ENCODE data around the gene KRTAP4-4.

KRTAP4-4 gene

DNA sequence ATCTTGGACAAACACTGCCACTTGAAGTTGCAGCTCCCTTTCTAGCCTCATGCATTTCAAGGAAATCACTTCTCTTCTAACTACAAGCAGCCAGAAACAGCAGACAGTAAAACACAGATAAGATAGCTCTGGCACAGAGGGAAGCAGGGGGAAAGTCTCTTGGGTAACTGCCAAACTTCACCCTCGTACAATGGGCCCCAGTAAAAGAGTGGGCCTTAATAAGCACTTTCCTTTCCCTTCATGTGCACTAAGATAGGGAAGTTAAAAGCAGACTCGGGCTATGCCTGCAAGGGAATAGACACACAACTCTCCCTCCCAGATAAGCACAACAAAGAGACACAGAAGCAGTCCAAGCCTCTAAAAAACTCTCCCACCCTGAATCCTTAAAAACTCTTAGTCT lies 6.7 kb downstream of the KRTAP4-4 start:
- H3K4me1 ChIP-seq (ENCODE audit: control insufficient read depth, insufficient read depth, low read length), result no peaks in the 10 kb centered on the region
- H3K4me3 ChIP-seq (ENCODE audit: low read depth, low read length), result no peak overlapping the region
- no peaks in the 10 kb centered on the region for H3K36me3 ChIP-seq (ENCODE audit: control insufficient read depth in 2 of 2, insufficient read depth in 1 of 2, low read length in 2 of 2)
- no peaks in the 10 kb centered on the region for H3K9me3 ChIP-seq (ENCODE audit: control insufficient read depth, insufficient read depth, low read depth, low read length)
- POLR2A ChIA-PET, result no interaction called here
- no peak overlapping the region for H3K27ac ChIP-seq (ENCODE audit: extremely low read depth, low read depth, low read length)
- CTCF ChIA-PET, result interaction anchor here (1.4 kb wide), 1 partner anchor 495 kb away, joined by 3 read pairs; no protein-coding TSS in a partner anchor
- TF ChIP-seq, protein P1, sequence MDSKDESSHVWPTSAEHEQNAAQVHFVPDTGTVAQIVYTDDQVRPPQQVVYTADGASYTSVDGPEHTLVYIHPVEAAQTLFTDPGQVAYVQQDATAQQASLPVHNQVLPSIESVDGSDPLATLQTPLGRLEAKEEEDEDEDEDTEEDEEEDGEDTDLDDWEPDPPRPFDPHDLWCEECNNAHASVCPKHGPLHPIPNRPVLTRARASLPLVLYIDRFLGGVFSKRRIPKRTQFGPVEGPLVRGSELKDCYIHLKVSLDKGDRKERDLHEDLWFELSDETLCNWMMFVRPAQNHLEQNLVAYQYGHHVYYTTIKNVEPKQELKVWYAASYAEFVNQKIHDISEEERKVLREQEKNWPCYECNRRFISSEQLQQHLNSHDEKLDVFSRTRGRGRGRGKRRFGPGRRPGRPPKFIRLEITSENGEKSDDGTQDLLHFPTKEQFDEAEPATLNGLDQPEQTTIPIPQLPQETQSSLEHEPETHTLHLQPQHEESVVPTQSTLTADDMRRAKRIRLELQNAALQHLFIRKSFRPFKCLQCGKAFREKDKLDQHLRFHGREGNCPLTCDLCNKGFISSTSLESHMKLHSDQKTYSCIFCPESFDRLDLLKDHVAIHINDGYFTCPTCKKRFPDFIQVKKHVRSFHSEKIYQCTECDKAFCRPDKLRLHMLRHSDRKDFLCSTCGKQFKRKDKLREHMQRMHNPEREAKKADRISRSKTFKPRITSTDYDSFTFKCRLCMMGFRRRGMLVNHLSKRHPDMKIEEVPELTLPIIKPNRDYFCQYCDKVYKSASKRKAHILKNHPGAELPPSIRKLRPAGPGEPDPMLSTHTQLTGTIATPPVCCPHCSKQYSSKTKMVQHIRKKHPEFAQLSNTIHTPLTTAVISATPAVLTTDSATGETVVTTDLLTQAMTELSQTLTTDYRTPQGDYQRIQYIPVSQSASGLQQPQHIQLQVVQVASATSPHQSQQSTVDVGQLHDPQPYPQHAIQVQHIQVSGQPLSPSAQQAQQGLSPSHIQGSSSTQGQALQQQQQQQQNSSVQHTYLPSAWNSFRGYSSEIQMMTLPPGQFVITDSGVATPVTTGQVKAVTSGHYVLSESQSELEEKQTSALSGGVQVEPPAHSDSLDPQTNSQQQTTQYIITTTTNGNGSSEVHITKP (tag by site-specific recombination; IDR thresholded peaks at IDR 0.05), result no peak
- no peak for TF ChIP-seq YY2 (tag by site-specific recombination; IDR thresholded peaks at IDR 0.05)
- TF ChIP-seq, protein P2, sequence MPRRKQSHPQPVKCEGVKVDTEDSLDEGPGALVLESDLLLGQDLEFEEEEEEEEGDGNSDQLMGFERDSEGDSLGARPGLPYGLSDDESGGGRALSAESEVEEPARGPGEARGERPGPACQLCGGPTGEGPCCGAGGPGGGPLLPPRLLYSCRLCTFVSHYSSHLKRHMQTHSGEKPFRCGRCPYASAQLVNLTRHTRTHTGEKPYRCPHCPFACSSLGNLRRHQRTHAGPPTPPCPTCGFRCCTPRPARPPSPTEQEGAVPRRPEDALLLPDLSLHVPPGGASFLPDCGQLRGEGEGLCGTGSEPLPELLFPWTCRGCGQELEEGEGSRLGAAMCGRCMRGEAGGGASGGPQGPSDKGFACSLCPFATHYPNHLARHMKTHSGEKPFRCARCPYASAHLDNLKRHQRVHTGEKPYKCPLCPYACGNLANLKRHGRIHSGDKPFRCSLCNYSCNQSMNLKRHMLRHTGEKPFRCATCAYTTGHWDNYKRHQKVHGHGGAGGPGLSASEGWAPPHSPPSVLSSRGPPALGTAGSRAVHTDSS (tag by site-specific recombination; IDR thresholded peaks at IDR 0.05), result no peak
- no peak for TF ChIP-seq ZXDB (tag by site-specific recombination; IDR thresholded peaks at IDR 0.05)
- no peak for TF ChIP-seq ZFHX2 (tag by site-specific recombination; conservative IDR thresholded peaks at IDR 0.05)
- TF ChIP-seq ZBTB8A (tag by site-specific recombination; IDR thresholded peaks at IDR 0.05), result no peak
- no peak for TF ChIP-seq ZNF24 (tag by site-specific recombination; IDR thresholded peaks at IDR 0.05)
- TF ChIP-seq ZNF549 (tag by site-specific recombination; IDR thresholded peaks at IDR 0.05), result no peak
- TF ChIP-seq KLF7 (tag by site-specific recombination; IDR thresholded peaks at IDR 0.05; ENCODE audit: borderline replicate concordance), result no peak
- no peak for TF ChIP-seq ATF2 (tag by site-specific recombination; IDR thresholded peaks at IDR 0.05; ENCODE audit: low read depth)
- no peak for TF ChIP-seq ZNF391 (tag by site-specific recombination; IDR thresholded peaks at IDR 0.05; ENCODE audit: borderline replicate concordance, low read depth)
- TF ChIP-seq, protein P3, sequence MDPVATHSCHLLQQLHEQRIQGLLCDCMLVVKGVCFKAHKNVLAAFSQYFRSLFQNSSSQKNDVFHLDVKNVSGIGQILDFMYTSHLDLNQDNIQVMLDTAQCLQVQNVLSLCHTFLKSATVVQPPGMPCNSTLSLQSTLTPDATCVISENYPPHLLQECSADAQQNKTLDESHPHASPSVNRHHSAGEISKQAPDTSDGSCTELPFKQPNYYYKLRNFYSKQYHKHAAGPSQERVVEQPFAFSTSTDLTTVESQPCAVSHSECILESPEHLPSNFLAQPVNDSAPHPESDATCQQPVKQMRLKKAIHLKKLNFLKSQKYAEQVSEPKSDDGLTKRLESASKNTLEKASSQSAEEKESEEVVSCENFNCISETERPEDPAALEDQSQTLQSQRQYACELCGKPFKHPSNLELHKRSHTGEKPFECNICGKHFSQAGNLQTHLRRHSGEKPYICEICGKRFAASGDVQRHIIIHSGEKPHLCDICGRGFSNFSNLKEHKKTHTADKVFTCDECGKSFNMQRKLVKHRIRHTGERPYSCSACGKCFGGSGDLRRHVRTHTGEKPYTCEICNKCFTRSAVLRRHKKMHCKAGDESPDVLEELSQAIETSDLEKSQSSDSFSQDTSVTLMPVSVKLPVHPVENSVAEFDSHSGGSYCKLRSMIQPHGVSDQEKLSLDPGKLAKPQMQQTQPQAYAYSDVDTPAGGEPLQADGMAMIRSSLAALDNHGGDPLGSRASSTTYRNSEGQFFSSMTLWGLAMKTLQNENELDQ (tag by site-specific recombination; IDR thresholded peaks at IDR 0.05; ENCODE audit: low read depth), result no peak
- TF ChIP-seq, protein P4, sequence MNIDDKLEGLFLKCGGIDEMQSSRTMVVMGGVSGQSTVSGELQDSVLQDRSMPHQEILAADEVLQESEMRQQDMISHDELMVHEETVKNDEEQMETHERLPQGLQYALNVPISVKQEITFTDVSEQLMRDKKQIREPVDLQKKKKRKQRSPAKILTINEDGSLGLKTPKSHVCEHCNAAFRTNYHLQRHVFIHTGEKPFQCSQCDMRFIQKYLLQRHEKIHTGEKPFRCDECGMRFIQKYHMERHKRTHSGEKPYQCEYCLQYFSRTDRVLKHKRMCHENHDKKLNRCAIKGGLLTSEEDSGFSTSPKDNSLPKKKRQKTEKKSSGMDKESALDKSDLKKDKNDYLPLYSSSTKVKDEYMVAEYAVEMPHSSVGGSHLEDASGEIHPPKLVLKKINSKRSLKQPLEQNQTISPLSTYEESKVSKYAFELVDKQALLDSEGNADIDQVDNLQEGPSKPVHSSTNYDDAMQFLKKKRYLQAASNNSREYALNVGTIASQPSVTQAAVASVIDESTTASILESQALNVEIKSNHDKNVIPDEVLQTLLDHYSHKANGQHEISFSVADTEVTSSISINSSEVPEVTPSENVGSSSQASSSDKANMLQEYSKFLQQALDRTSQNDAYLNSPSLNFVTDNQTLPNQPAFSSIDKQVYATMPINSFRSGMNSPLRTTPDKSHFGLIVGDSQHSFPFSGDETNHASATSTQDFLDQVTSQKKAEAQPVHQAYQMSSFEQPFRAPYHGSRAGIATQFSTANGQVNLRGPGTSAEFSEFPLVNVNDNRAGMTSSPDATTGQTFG (tag by site-specific recombination; IDR thresholded peaks at IDR 0.05; ENCODE audit: borderline replicate concordance), result no peak
- TF ChIP-seq ZNF26 (tag by site-specific recombination; IDR thresholded peaks at IDR 0.05), result no peak
- TF ChIP-seq ZNF560 (tag by site-specific recombination; IDR thresholded peaks at IDR 0.05; ENCODE audit: borderline replicate concordance), result no peak

Data from HEK293 (cell line).